GM12878 (cell line): ENCODE measurements around the gene ASCC1. TPM values are rescaled to one million over a fixed set of nuclear protein-coding genes. Genes with fewer than 3 reads are reported as not detected.

Experiments used
- ATAC-seq: fragments of 200-7000 bp; cut with Tn5 transposase; 3 replicates; pipeline ENCODE4 v1.9.1; 2020; ENCODE audit warnings: mild to moderate bottlenecking, moderate library complexity
- BruUV-seq: library from RNA; stranded (reverse); fragments of 400-500 nt; replicated peaks from 2 replicates; lab custom pipeline; 2021; lab: Mats Ljungman, UMichigan
- CTCF ChIA-PET: fragments of 300-600 bp; sonication (Branson Sonifier 250); formaldehyde crosslinking; extraction: SDS; loops from one replicate; lab custom pipeline; 2021; ENCODE audit warnings: inconsistent platforms; lab: Yijun Ruan, JAX
- POLR2A ChIA-PET: fragments of 350-600 bp; formaldehyde crosslinking; extraction: SDS; loops from one replicate; lab custom pipeline; 2021; ENCODE audit warnings: inconsistent platforms; lab: Charles Lee
- RAD21 ChIA-PET: fragments of 300-600 bp; sonication (Branson Sonifier 250); formaldehyde crosslinking; loops from one replicate; lab custom pipeline; 2023; ENCODE audit warnings: antibody characterized with exemption; ENCODE audit not compliant: unreplicated experiment; lab: Charles Lee
- SMC1A ChIA-PET: fragments of 300-600 bp; sonication (Branson Sonifier 250); formaldehyde crosslinking; loops from one replicate; lab custom pipeline; 2023; ENCODE audit not compliant: unreplicated experiment, uncharacterized antibody; lab: Charles Lee
- DNase-seq: peaks from one replicate; pipeline ENCODE4 v3.0.0-alpha.2; 2011; ENCODE audit warnings: low read depth, low spot score
- FAIRE-seq: peaks from 3 replicates; lab custom pipeline; 2011; peaks lifted over from hg19 to GRCh38; lab: Jason Lieb, UNC
- H2AFZ ChIP-seq: 2 replicates; pipeline ENCODE4 v1.6.0; 2011; ENCODE audit warnings: low read depth, low read length, control low read depth; ENCODE audit not compliant: control insufficient read depth
- H3K27ac ChIP-seq: 2 replicates; pipeline ENCODE4 v1.5.1; 2011; ENCODE audit warnings: control low read depth; ENCODE audit not compliant: control insufficient read depth, insufficient read depth
- H3K27me3 ChIP-seq, 2 experiments: replicated peaks in 1 of 2; 2 replicates each; pipeline versions ENCODE4 v1.6.0 to v1.6.1; 2011; ENCODE audit warnings: low read length in 1 of 2; ENCODE audit not compliant: control insufficient read depth in 2 of 2, insufficient read depth in 2 of 2
- H3K36me3 ChIP-seq, 2 experiments: 2 replicates each; pipeline ENCODE4 v1.5.1; 2011; ENCODE audit warnings: low read length in 1 of 2; ENCODE audit not compliant: control insufficient read depth in 2 of 2, insufficient read depth in 2 of 2
- H3K4me1 ChIP-seq: 2 replicates; pipeline ENCODE4 v1.6.1; 2011; ENCODE audit warnings: mild to moderate bottlenecking, low read length, moderate library complexity, mixed read lengths; ENCODE audit not compliant: control insufficient read depth, insufficient read depth
- H3K4me2 ChIP-seq: 2 replicates; pipeline ENCODE4 v1.6.0; 2011; ENCODE audit warnings: control low read depth; ENCODE audit not compliant: control insufficient read depth, insufficient read depth
- H3K4me3 ChIP-seq: fragments of 200-600 bp; sonication (generic); 2 replicates; pipeline ENCODE4 v1.5.1; 2016
- H3K79me2 ChIP-seq: 2 replicates; pipeline ENCODE4 v1.6.0; 2011; ENCODE audit warnings: low read length; ENCODE audit not compliant: control insufficient read depth, insufficient read depth
- H3K9ac ChIP-seq: 2 replicates; pipeline ENCODE4 v1.8.0; 2011; ENCODE audit warnings: low read length, control low read depth, mixed read lengths; ENCODE audit not compliant: control insufficient read depth, insufficient read depth
- H3K9me3 ChIP-seq: replicated peaks from 3 replicates; pipeline ENCODE4 v1.5.1; 2011; ENCODE audit warnings: mild to moderate bottlenecking, low read length; ENCODE audit not compliant: control insufficient read depth, insufficient read depth
- H4K20me1 ChIP-seq: 2 replicates; pipeline ENCODE4 v1.6.0; 2011; ENCODE audit not compliant: control insufficient read depth, insufficient read depth
- BACH1 ChIP-seq: fragments of 450-650 bp; IDR thresholded peaks from 2 replicates; pipeline ENCODE4 v1.6.1; 2017; ENCODE audit warnings: mild to moderate bottlenecking, borderline replicate concordance
- BCL11A ChIP-seq: IDR thresholded peaks from 2 replicates; pipeline ENCODE4 v1.6.1; 2011; ENCODE audit warnings: low read depth, low read length
- CEBPZ ChIP-seq: fragments of 150-350 bp; IDR thresholded peaks from 2 replicates; pipeline ENCODE4 v1.6.1; 2016; ENCODE audit warnings: low read depth, low read length
- EED ChIP-seq: sonication (generic); IDR thresholded peaks from 2 replicates; pipeline ENCODE4 v1.6.1; 2016; ENCODE audit warnings: antibody characterized with exemption, low read depth
- ESRRA ChIP-seq: IDR thresholded peaks from 2 replicates; pipeline ENCODE4 v1.6.1; 2012; ENCODE audit warnings: mild to moderate bottlenecking, low read length, improper control_type of control experiment
- GATAD2B ChIP-seq: fragments of 450-650 bp; conservative IDR thresholded peaks from 2 replicates; pipeline ENCODE4 v1.6.1; 2017; ENCODE audit warnings: low read depth, mild to moderate bottlenecking, moderate library complexity
- JUND ChIP-seq: IDR thresholded peaks from 2 replicates; pipeline ENCODE4 v1.6.1; 2012; ENCODE audit warnings: low read depth, mild to moderate bottlenecking, low read length, improper control_type of control experiment, moderate library complexity
- MTA3 ChIP-seq: IDR thresholded peaks from 2 replicates; pipeline ENCODE4 v1.6.1; 2012; ENCODE audit warnings: low read length, inconsistent platforms, borderline replicate concordance
- NFXL1 ChIP-seq: fragments of 450-650 bp; IDR thresholded peaks from 2 replicates; pipeline ENCODE4 v1.6.1; 2017; ENCODE audit warnings: antibody characterized with exemption, mild to moderate bottlenecking, borderline replicate concordance
- POU2F2 ChIP-seq: IDR thresholded peaks from 3 replicates; pipeline ENCODE4 v1.6.1; 2011; ENCODE audit warnings: low read depth, mild to moderate bottlenecking, low read length, borderline replicate concordance
- RBBP5 ChIP-seq: fragments of 200-600 bp; sonication (generic); conservative IDR thresholded peaks from 2 replicates; pipeline ENCODE4 v1.6.1; 2016
- RUNX3 ChIP-seq: IDR thresholded peaks from 2 replicates; pipeline ENCODE4 v1.6.1; 2012; ENCODE audit warnings: low read length, inconsistent platforms
- SMC3 ChIP-seq: IDR thresholded peaks from 2 replicates; pipeline ENCODE4 v1.6.1; 2011; ENCODE audit warnings: low read length, improper control_type of control experiment, borderline replicate concordance
- TAF1 ChIP-seq: IDR thresholded peaks from 2 replicates; pipeline ENCODE4 v1.6.1; 2011; ENCODE audit warnings: mild to moderate bottlenecking, low read depth, low read length, borderline replicate concordance
- TCF7 ChIP-seq: IDR thresholded peaks from 2 replicates; pipeline ENCODE4 v1.6.1; 2014; ENCODE audit warnings: antibody characterized with exemption, borderline replicate concordance
- USF2 ChIP-seq: IDR thresholded peaks from 2 replicates; pipeline ENCODE4 v1.6.1; 2011; ENCODE audit warnings: low read depth, low read length, improper control_type of control experiment, borderline replicate concordance
- ZNF207 ChIP-seq: fragments of 450-650 bp; IDR thresholded peaks from 2 replicates; pipeline ENCODE4 v1.6.1; 2014; ENCODE audit warnings: antibody characterized with exemption, mild to moderate bottlenecking, borderline replicate concordance
- ZNF217 ChIP-seq: fragments of 450-650 bp; IDR thresholded peaks from 2 replicates; pipeline ENCODE4 v1.6.1; 2017; ENCODE audit warnings: antibody characterized with exemption, mild to moderate bottlenecking
- ZNF24 ChIP-seq: fragments of 450-650 bp; IDR thresholded peaks from 2 replicates; pipeline ENCODE4 v1.6.1; 2017; ENCODE audit warnings: antibody characterized with exemption, mild to moderate bottlenecking
- WGBS: methylation state at CpG from one replicate; pipeline ENCODE4 v1.1.6; 2016; ENCODE audit warnings: low lambda C conversion rate; ENCODE audit not compliant: insufficient replicate concordance, insufficient coverage; ENCODE audit errors: missing lambda C conversion rate; 5-methylcytosine and 5-hydroxymethylcytosine counted together
- in situ Hi-C: fragments of 300-500 bp; cut with MboI; formaldehyde crosslinking; loops from 9 replicates; pipeline ENCODE4 v1.14.3; 2018; ENCODE audit warnings: mixed read lengths
- intact Hi-C: fragments of 100-400 bp; cut with micrococcal nuclease; formaldehyde crosslinking; loops from one replicate; pipeline ENCODE4 v1.14.2; 2022; ENCODE audit not compliant: unreplicated experiment
- polyA plus RNA-seq, 11 experiments: library from polyadenylated mRNA; depleted of rRNA in 4 of 11; unstranded in 6 of 11; stranded (reverse) in 5 of 11; fragments of >200 nt; fragmentation: Nextera tagmentation in 4 of 11; fragmentation: Illumina TruSeq in 1 of 11; extraction: Ambion mirVana in 4 of 11; extraction: Trizol in 1 of 11; gene quantifications; 1 replicate in 1 of 11; 2 replicates in 10 of 11; pipeline versions ENCODE4 v1.2.1 to v1.2.3, GENCODE V29; 2011 to 2016; ENCODE audit warnings: inconsistent platforms in 2 of 11, missing spikeins in 2 of 11, low read depth in 1 of 11
- total RNA-seq, 4 experiments: library from RNA; depleted of rRNA in 3 of 4; stranded (reverse); fragments of >200 nt in 3 of 4; fragmentation: Illumina TruSeq in 1 of 4; extraction: Trizol in 1 of 4; gene quantifications; 2 replicates each; pipeline versions ENCODE4 v1.2.1 to v1.2.3, GENCODE V29; 2013 to 2021
- TF ChIP-seq, protein P1 (sequence below): fragments of 450-650 bp; IDR thresholded peaks from 2 replicates; pipeline ENCODE4 v1.6.1; 2016; ENCODE audit warnings: mild to moderate bottlenecking

ASCC1 gene
- total and polyA plus RNA-seq, 10 of the 15 experiments (the other 5 are each of a cell fraction or from before 2014, with no cell fraction given), result 23.3 to 80.6 (median 42.8) TPM

DNA sequence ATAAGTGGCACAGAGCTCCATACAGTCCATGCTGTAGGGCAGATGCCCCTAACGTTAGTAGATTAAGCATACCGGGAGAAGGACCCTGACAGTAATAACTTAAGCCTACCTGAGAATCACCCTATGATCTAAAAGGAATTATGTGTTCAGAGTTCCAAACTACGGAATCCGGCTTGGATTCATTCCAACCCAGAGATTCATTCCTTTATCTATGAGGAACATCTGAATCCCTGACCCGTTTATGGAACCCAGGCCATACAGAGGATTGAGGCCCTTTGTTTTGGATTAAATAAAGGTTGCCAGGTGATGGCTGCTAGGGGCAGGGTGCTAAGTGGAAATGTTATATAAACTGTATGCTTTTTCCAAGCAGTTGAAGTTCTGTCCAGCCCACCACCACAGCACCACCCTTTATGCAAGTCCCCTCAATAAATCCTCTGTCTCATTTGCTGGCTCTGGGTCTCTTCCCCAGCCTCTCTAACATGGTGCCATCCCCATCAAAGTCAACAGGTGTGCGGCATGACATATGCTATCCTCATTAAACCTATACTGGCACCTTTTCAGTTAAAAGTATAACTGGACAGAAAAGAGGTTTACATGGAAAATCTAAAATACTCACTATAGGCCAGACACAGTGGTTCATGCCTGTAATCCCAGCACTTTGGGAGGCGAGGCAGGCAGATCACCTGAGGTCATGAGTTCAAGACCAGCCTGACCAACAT is 9.4 kb downstream of the ASCC1 start:
- Histone ChIP-seq H3K27ac (no peak overlapping the region), H4K20me1 (no peaks in the 10 kb centered on the region), H3K4me1 (no peaks in the 10 kb centered on the region), H3K36me3 (peaks cover 4 to 26% of the 10 kb centered on the region in 2 experiments; a peak in 3 of 4 replicates), H3K4me2 (no peak overlapping the region), H3K4me3 (no peak overlapping the region), H3K27me3 (no peaks in the 10 kb centered on the region), H2AFZ (no peak overlapping the region), H3K9ac (no peak overlapping the region), H3K79me2 (no peaks in the 10 kb centered on the region), H3K9me3 (no peaks in the 10 kb centered on the region)
- CTCF ChIA-PET, result no interaction called here
- intact Hi-C loops (no loop called here), in situ Hi-C loops (no loop called here)
- SMC1A ChIA-PET, result no interaction called here
- DNase-seq (no peak), FAIRE-seq (no peak), ATAC-seq (no peak)
- POLR2A ChIA-PET, result no interaction called here
- no TSS peak for BruUV-seq
- WGBS, result 90% methylated on average over 7 of the region's 7 CpGs
- RAD21 ChIA-PET, result no interaction called here
- no peak for TF ChIP-seq TAF1
- TF ChIP-seq EED, result no peak
- TF ChIP-seq USF2, result no peak
- TF ChIP-seq CEBPZ, result no peak
- no peak for TF ChIP-seq ZNF24
- no peak for TF ChIP-seq BACH1
- TF ChIP-seq SMC3, result no peak
- TF ChIP-seq, protein P1, sequence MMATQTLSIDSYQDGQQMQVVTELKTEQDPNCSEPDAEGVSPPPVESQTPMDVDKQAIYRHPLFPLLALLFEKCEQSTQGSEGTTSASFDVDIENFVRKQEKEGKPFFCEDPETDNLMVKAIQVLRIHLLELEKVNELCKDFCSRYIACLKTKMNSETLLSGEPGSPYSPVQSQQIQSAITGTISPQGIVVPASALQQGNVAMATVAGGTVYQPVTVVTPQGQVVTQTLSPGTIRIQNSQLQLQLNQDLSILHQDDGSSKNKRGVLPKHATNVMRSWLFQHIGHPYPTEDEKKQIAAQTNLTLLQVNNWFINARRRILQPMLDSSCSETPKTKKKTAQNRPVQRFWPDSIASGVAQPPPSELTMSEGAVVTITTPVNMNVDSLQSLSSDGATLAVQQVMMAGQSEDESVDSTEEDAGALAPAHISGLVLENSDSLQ, result no peak
- TF ChIP-seq RBBP5, result no peak
- TF ChIP-seq RUNX3, result no peak
- TF ChIP-seq ZNF207, result no peak
- TF ChIP-seq POU2F2, result no peak
- TF ChIP-seq NFXL1, result no peak
- TF ChIP-seq TCF7, result no peak
- TF ChIP-seq ZNF217, result no peak
- no peak for TF ChIP-seq BCL11A
- no peak for TF ChIP-seq MTA3
- TF ChIP-seq GATAD2B, result no peak
- TF ChIP-seq ESRRA, result no peak
- TF ChIP-seq JUND, result no peak
